H1 (cell line): ENCODE results near the gene KCNG3. TPM values are rescaled to one million over a fixed set of nuclear protein-coding genes. Genes with fewer than 3 reads are reported as not detected.

Source experiments
- CTCF ChIA-PET: fragments of 300-600 bp; sonication (Branson Sonifier 250); formaldehyde crosslinking; loops from one replicate; lab custom pipeline; 2021; ENCODE audit not compliant: partially characterized antibody; lab: Charles Lee
- POLR2A ChIA-PET: fragments of 300-600 bp; sonication (Branson Sonifier 250); formaldehyde crosslinking; loops from one replicate; lab custom pipeline; 2021; ENCODE audit warnings: inconsistent platforms; ENCODE audit not compliant: partially characterized antibody; lab: Charles Lee
- DNase-seq, 2 experiments: peaks; one replicate each; pipeline versions ENCODE4 v3.0.0 to v3.0.0-alpha.2; 2010 to 2022; ENCODE audit warnings: low spot score in 2 of 2, low read depth in 1 of 2, mixed read lengths in 1 of 2
- FAIRE-seq: peaks from 2 replicates; lab custom pipeline; 2011; peaks lifted over from hg19 to GRCh38; lab: Jason Lieb, UNC
- H2AFZ ChIP-seq: 2 replicates; pipeline ENCODE4 v1.8.1; 2012; ENCODE audit warnings: low read length, inconsistent platforms
- H2AK5ac ChIP-seq: 2 replicates; pipeline ENCODE4 v1.6.1; 2013; ENCODE audit warnings: low read depth, low read length
- H2BK120ac ChIP-seq: replicated peaks from 2 replicates; pipeline ENCODE3; 2013; ENCODE audit warnings: low read depth, low read length, inconsistent platforms
- H2BK12ac ChIP-seq: 2 replicates; pipeline ENCODE4 v1.6.1; 2013; ENCODE audit warnings: low read depth, low read length
- H2BK15ac ChIP-seq: 2 replicates; pipeline ENCODE4 v1.6.1; 2013; ENCODE audit warnings: low read length
- H2BK20ac ChIP-seq: 2 replicates; pipeline ENCODE4 v1.6.1; 2013; ENCODE audit warnings: low read length
- H2BK5ac ChIP-seq: 2 replicates; pipeline ENCODE4 v1.6.1; 2013; ENCODE audit warnings: low read depth, low read length
- H3K14ac ChIP-seq: 2 replicates; pipeline ENCODE4 v1.6.1; 2013; ENCODE audit warnings: inconsistent platforms; ENCODE audit not compliant: insufficient read length
- H3K18ac ChIP-seq: 2 replicates; pipeline ENCODE4 v1.6.1; 2013; ENCODE audit warnings: low read length; ENCODE audit errors: extremely low read depth
- H3K23ac ChIP-seq: 2 replicates; pipeline ENCODE4 v1.6.1; 2013; ENCODE audit warnings: inconsistent platforms; ENCODE audit not compliant: insufficient read length
- H3K23me2 ChIP-seq: 2 replicates; pipeline ENCODE4 v1.6.1; 2013; ENCODE audit warnings: low read depth, low read length
- H3K27ac ChIP-seq: 2 replicates; pipeline ENCODE4 v1.6.1; 2011; ENCODE audit warnings: low read depth, low read length, inconsistent platforms
- H3K27me3 ChIP-seq, 4 experiments: replicated peaks in 1 of 4; 1 replicate in 1 of 4; 2 replicates in 3 of 4; pipeline versions ENCODE4 v1.6.1 to v1.8.1; 2011 to 2013; ENCODE audit warnings: low read length in 3 of 4, mild to moderate bottlenecking in 3 of 4, inconsistent platforms in 2 of 4, mixed read lengths in 2 of 4, moderate library complexity in 1 of 4; ENCODE audit not compliant: control insufficient read depth in 3 of 4, insufficient read depth in 3 of 4; ENCODE audit errors: extremely low read depth in 1 of 4
- H3K36me3 ChIP-seq, 4 experiments: 2 replicates each; pipeline versions ENCODE4 v1.6.1 to v1.8.1; 2011 to 2013; ENCODE audit warnings: mild to moderate bottlenecking in 4 of 4, low read length in 3 of 4, moderate library complexity in 2 of 4, control low read depth in 1 of 4, inconsistent platforms in 1 of 4; ENCODE audit not compliant: insufficient read depth in 4 of 4, control insufficient read depth in 2 of 4
- H3K4ac ChIP-seq: replicated peaks from 2 replicates; pipeline ENCODE3; 2013; ENCODE audit warnings: low read length, low read depth, mixed read lengths, inconsistent platforms; ENCODE audit not compliant: insufficient read length
- H3K4me1 ChIP-seq, 4 experiments: replicated peaks in 1 of 4; 1 replicate in 1 of 4; 2 replicates in 3 of 4; pipeline versions ENCODE4 v1.6.1 to v1.8.1; 2011 to 2013; ENCODE audit warnings: low read length in 3 of 4, inconsistent platforms in 2 of 4, mixed read lengths in 1 of 4; ENCODE audit not compliant: insufficient read depth in 4 of 4, control insufficient read depth in 3 of 4
- H3K4me2 ChIP-seq, 2 experiments: 2 replicates each; pipeline versions ENCODE4 v1.6.1 to v1.8.1; 2011 to 2013; ENCODE audit warnings: low read depth in 2 of 2, low read length in 2 of 2, control low read depth in 1 of 2, inconsistent platforms in 1 of 2, mild to moderate bottlenecking in 1 of 2; ENCODE audit not compliant: insufficient read depth in 1 of 2
- H3K4me3 ChIP-seq, 4 experiments: fragments of 200-600, 300-600 bp in 1 of 4; sonication (generic), shearing (Covaris generic), sonication (Bioruptor Twin) in 1 of 4; 2 replicates each; pipeline versions ENCODE4 v1.5.1 to v1.8.1; 2011 to 2016; ENCODE audit warnings: low read length in 4 of 4, low read depth in 3 of 4, control low read depth in 2 of 4, inconsistent platforms in 2 of 4, mild to moderate bottlenecking in 2 of 4, mixed read lengths in 1 of 4, moderate library complexity in 1 of 4; ENCODE audit not compliant: insufficient read depth in 2 of 4; ENCODE audit errors: extremely low read depth in 1 of 4
- H3K56ac ChIP-seq: replicated peaks from 2 replicates; pipeline ENCODE3; 2013; ENCODE audit warnings: low read depth, mild to moderate bottlenecking, mixed read lengths, low read length, inconsistent platforms; ENCODE audit not compliant: insufficient read length
- H3K79me1 ChIP-seq: 2 replicates; pipeline ENCODE4 v1.6.1; 2013; ENCODE audit warnings: low read depth, low read length, control low read depth
- H3K79me2 ChIP-seq, 2 experiments: 2 replicates each; pipeline versions ENCODE4 v1.6.1 to v1.8.1; 2012 to 2013; ENCODE audit warnings: low read length in 2 of 2, mild to moderate bottlenecking in 2 of 2, inconsistent platforms in 1 of 2; ENCODE audit not compliant: insufficient read depth in 2 of 2, control insufficient read depth in 1 of 2
- H3K9ac ChIP-seq, 4 experiments: replicated peaks in 1 of 4; 1 replicate in 1 of 4; 2 replicates in 3 of 4; pipeline versions ENCODE4 v1.6.1 to v1.8.1; 2011 to 2013; ENCODE audit warnings: low read depth in 3 of 4, low read length in 3 of 4, control low read depth in 2 of 4, mild to moderate bottlenecking in 2 of 4, moderate library complexity in 2 of 4, inconsistent platforms in 1 of 4; ENCODE audit errors: extremely low read depth in 1 of 4
- H3K9me3 ChIP-seq, 2 experiments: 2 replicates each; pipeline versions ENCODE4 v1.6.1 to v1.8.1; 2012 to 2013; ENCODE audit warnings: mild to moderate bottlenecking in 2 of 2, moderate library complexity in 2 of 2, control low read depth in 1 of 2, inconsistent platforms in 1 of 2, low read depth in 1 of 2, low read length in 1 of 2, mixed read lengths in 1 of 2; ENCODE audit not compliant: insufficient read depth in 2 of 2
- H4K20me1 ChIP-seq, 2 experiments: replicated peaks in 1 of 2; 2 replicates each; pipeline versions ENCODE3 to v1.8.1; 2011 to 2013; ENCODE audit warnings: inconsistent platforms in 2 of 2, low read length in 2 of 2, mild to moderate bottlenecking in 1 of 2; ENCODE audit not compliant: insufficient read depth in 2 of 2, control insufficient read depth in 1 of 2
- H4K5ac ChIP-seq: 2 replicates; pipeline ENCODE4 v1.6.1; 2013; ENCODE audit warnings: low read length, low read depth, mixed read lengths, inconsistent platforms; ENCODE audit not compliant: insufficient read length
- H4K8ac ChIP-seq: 2 replicates; pipeline ENCODE4 v1.8.0; 2013; ENCODE audit warnings: mild to moderate bottlenecking, moderate library complexity, low read length, inconsistent platforms; ENCODE audit not compliant: insufficient read depth; ENCODE audit errors: extremely low read depth
- H4K91ac ChIP-seq: replicated peaks from 2 replicates; pipeline ENCODE3; 2013; ENCODE audit warnings: low read length, mixed read lengths, inconsistent platforms; ENCODE audit not compliant: insufficient read length
- CBX8 ChIP-seq: fragments of 300-800, 300-1000 bp; sonication (generic); IDR thresholded peaks from 2 replicates; pipeline ENCODE4 v1.7.1; 2016; ENCODE audit warnings: low read depth, low read length, borderline replicate concordance
- CTBP2 ChIP-seq: IDR thresholded peaks from 2 replicates; pipeline ENCODE4 v1.7.0; 2011; ENCODE audit warnings: borderline replicate concordance, mild to moderate bottlenecking, moderate library complexity, mixed read lengths, low read length; ENCODE audit not compliant: insufficient read depth, insufficient read length
- FOSL1 ChIP-seq: IDR thresholded peaks from 2 replicates; pipeline ENCODE4 v1.6.1; 2011; ENCODE audit warnings: mild to moderate bottlenecking, low read depth, low read length, moderate library complexity; ENCODE audit not compliant: insufficient read depth
- JUN ChIP-seq: IDR thresholded peaks from 2 replicates; pipeline ENCODE4 v1.6.1; 2011; ENCODE audit warnings: low read depth, mild to moderate bottlenecking, improper control_type of control experiment, low read length
- KDM1A ChIP-seq: fragments of 200-600, 300-600 bp; sonication (generic); IDR thresholded peaks from 2 replicates; pipeline ENCODE4 v1.7.1; 2016; ENCODE audit warnings: mild to moderate bottlenecking, low read length, borderline replicate concordance
- KDM4A ChIP-seq: IDR thresholded peaks from one replicate; pipeline ENCODE4 v1.7.1; 2012; ENCODE audit warnings: low read depth, mild to moderate bottlenecking, moderate library complexity, low read length, inconsistent platforms; ENCODE audit not compliant: severe bottlenecking
- NANOG ChIP-seq: IDR thresholded peaks from 2 replicates; pipeline ENCODE4 v1.6.1; 2011; ENCODE audit warnings: low read length, low read depth, mild to moderate bottlenecking, inconsistent platforms; ENCODE audit not compliant: insufficient read depth, poor library complexity, severe bottlenecking
- SIX5 ChIP-seq: IDR thresholded peaks from 2 replicates; pipeline ENCODE4 v1.6.1; 2011; ENCODE audit warnings: mild to moderate bottlenecking, low read depth, low read length
- SP1 ChIP-seq: IDR thresholded peaks from 2 replicates; pipeline ENCODE4 v1.6.1; 2011; ENCODE audit warnings: low read depth, low read length
- SRF ChIP-seq: IDR thresholded peaks from 2 replicates; pipeline ENCODE4 v1.6.1; 2011; ENCODE audit warnings: mild to moderate bottlenecking, low read depth, low read length, moderate library complexity
- TBP ChIP-seq: IDR thresholded peaks from 2 replicates; pipeline ENCODE4 v1.6.1; 2011; ENCODE audit warnings: low read depth, low read length, improper control_type of control experiment
- ZNF274 ChIP-seq: IDR thresholded peaks from 2 replicates; pipeline ENCODE4 v1.7.0; 2012; ENCODE audit warnings: low read length, borderline replicate concordance; ENCODE audit errors: extremely low read depth
- WGBS, 2 experiments: shearing (Covaris generic) in 1 of 2; methylation state at CpG; one replicate each; pipeline versions ENCODE4 v1.1.6 to v1.1.7; 2013 to 2015; ENCODE audit warnings: low lambda C conversion rate in 2 of 2, mixed read lengths in 2 of 2, inconsistent platforms in 1 of 2, low coverage in 1 of 2, missing lambda C conversion rate in 1 of 2; ENCODE audit not compliant: insufficient replicate concordance in 2 of 2, insufficient coverage in 1 of 2, insufficient read length in 1 of 2; ENCODE audit errors: extremely low coverage in 1 of 2, missing lambda C conversion rate in 1 of 2; 5-methylcytosine and 5-hydroxymethylcytosine counted together
- polyA plus RNA-seq, 7 experiments: library from polyadenylated mRNA; depleted of rRNA in 3 of 7; stranded (reverse) in 5 of 7; unstranded in 2 of 7; fragments of >200 nt in 5 of 7; fragments of 200-250 nt in 2 of 7; gene quantifications; 1 replicate in 5 of 7; 2 replicates in 1 of 7; 4 replicates in 1 of 7; pipeline versions ENCODE4 v1.2.1 to v1.2.3, GENCODE V29; 2011 to 2013; ENCODE audit warnings: missing spikeins in 2 of 7, mixed read lengths in 2 of 7
- total RNA-seq: library from RNA; stranded (reverse); fragmentation: NEBNext Ultra II Directional; extraction: Animal tissue kit (Norgen Biotek cat#: 25700); gene quantifications from 2 replicates; pipeline ENCODE4 v1.2.1, GENCODE V29; 2021

The KCNG3 gene
- total and polyA plus RNA-seq, 2 of the 8 experiments (the other 6 are each of a cell fraction or from before 2014, with no cell fraction given): 8.1 to 21.3 TPM

- Histone ChIP-seq H3K4me2 (no peak overlapping the region), H3K27ac (no peak overlapping the region), H4K8ac (no peak overlapping the region), H4K5ac (no peak overlapping the region), H2AFZ (no peak overlapping the region), H3K27me3 (no peaks in the 10 kb centered on the region), H3K56ac (no peak overlapping the region), H3K79me2 (no peaks in the 10 kb centered on the region), H3K4me1 (no peaks in the 10 kb centered on the region), H4K20me1 (no peaks in the 10 kb centered on the region), H2BK120ac (no peak overlapping the region), H2AK5ac (no peak overlapping the region), H2BK20ac (no peak overlapping the region), H3K4ac (no peak overlapping the region), H3K36me3 (peaks cover 0 to 8% (median 4%) of the 10 kb centered on the region in 4 experiments; a peak in 3 of 8 replicates), H3K79me1 (no peaks in the 10 kb centered on the region), H2BK15ac (no peak overlapping the region), H3K4me3 (no peak overlapping the region), H3K23ac (no peak overlapping the region), H4K91ac (no peak overlapping the region), H3K23me2 (no peaks in the 10 kb centered on the region), H2BK12ac (no peak overlapping the region), H3K18ac (no peak overlapping the region), H3K9ac (no peak overlapping the region), H3K14ac (no peak overlapping the region), H3K9me3 (peaks cover 2 to 12% of the 10 kb centered on the region in 2 experiments; a peak in 3 of 4 replicates), H2BK5ac (no peak overlapping the region)
- ChIA-PET POLR2A (interaction anchor here (0.7 to 1.2 kb wide), 3 partner anchors 8 to 748 kb away, joined by 3 to 4 read pairs (median 3); no protein-coding TSS in a partner anchor), CTCF (interaction anchor here (0.8 to 1.9 kb wide), 4 partner anchors 17 to 67 kb away, joined by 3 to 5 read pairs (median 3); no protein-coding TSS in a partner anchor)
- FAIRE-seq (no peak), DNase-seq (peak in 1 of 2 experiments; percentile 41)
- WGBS, 2 experiments: 90% methylated on average over 6 of the region's 6 CpGs; no CpG with 5 or more reads in 1 of the 2 experiments
- TF ChIP-seq CBX8 (no peak), SIX5 (no peak), KDM4A (no peak), KDM1A (no peak), TBP (no peak), SP1 (no peak), CTBP2 (no peak), ZNF274 (no peak), SRF (no peak), NANOG (no peak), JUN (no peak), FOSL1 (no peak)
Measured at GRCh38 chr2:42407476-42407875, 86.3 kb downstream of the KCNG3 start.
